HG02678 (cell line): ENCODE results near the gene ACBD6.

Experiments
- ATAC-seq: cut with Tn5 transposase; IDR thresholded peaks from one replicate; pipeline ENCODE4 v1.9.1; 2021; ENCODE audit warnings: mild to moderate bottlenecking, moderate library complexity; ENCODE audit not compliant: unreplicated experiment

ACBD6 gene

GRCh38 chr1:180372728-180373127 is 129.6 kb downstream of the ACBD6 start:
- no peak for ATAC-seq

GRCh38 chr1:180370597-180370996 is 131.8 kb downstream of the ACBD6 start:
- no peak for ATAC-seq

- no peak for ATAC-seq
Measured at GRCh38 chr1:180370188-180370587, 132.2 kb downstream of the ACBD6 start.

GRCh38 chr1:180369061-180369460 is 133.3 kb downstream of the ACBD6 start:
- ATAC-seq = no peak

GRCh38 chr1:180366371-180367068 is 135.9 kb downstream of the ACBD6 start:
- ATAC-seq = no peak

GRCh38 chr1:180365039-180365438 is 137.3 kb downstream of the ACBD6 start:
- ATAC-seq = no peak

GRCh38 chr1:180363246-180363995 is 139.0 kb downstream of the ACBD6 start:
- no peak for ATAC-seq

- no peak for ATAC-seq
Measured at GRCh38 chr1:180360333-180361075, 141.9 kb downstream of the ACBD6 start.

- no peak for ATAC-seq
Measured at GRCh38 chr1:180358649-180359048, 143.7 kb downstream of the ACBD6 start.

GRCh38 chr1:180353945-180354344 is 148.4 kb downstream of the ACBD6 start:
- no peak for ATAC-seq

- ATAC-seq = no peak
Measured at GRCh38 chr1:180352588-180352987, 149.8 kb downstream of the ACBD6 start.

GRCh38 chr1:180352021-180352420 is 150.4 kb downstream of the ACBD6 start:
- ATAC-seq = no peak

- ATAC-seq = no peak
Measured at GRCh38 chr1:180345148-180345547, 157.2 kb downstream of the ACBD6 start.

- ATAC-seq = peak; percentile 86
Measured at GRCh38 chr1:180343921-180344769, 158.2 kb downstream of the ACBD6 start.

- no peak for ATAC-seq
Measured at GRCh38 chr1:180327089-180327488, 175.3 kb downstream of the ACBD6 start.

GRCh38 chr1:180312926-180313325 is 189.5 kb downstream of the ACBD6 start:
- no peak for ATAC-seq

GRCh38 chr1:180311011-180311730 is 191.2 kb downstream of the ACBD6 start:
- no peak for ATAC-seq

GRCh38 chr1:180310095-180310494 is 192.3 kb downstream of the ACBD6 start:
- no peak for ATAC-seq

- ATAC-seq = no peak
Measured at GRCh38 chr1:180309338-180309737, 193.0 kb downstream of the ACBD6 start.

GRCh38 chr1:180301135-180301742 is 201.1 kb downstream of the ACBD6 start:
- ATAC-seq = no peak
